HCT116 (cell line): ENCODE data around the gene HBG2. TPM values are rescaled to one million over a fixed set of nuclear protein-coding genes. Genes with fewer than 3 reads are reported as not detected.
"Not testable (repeated sequence)": the region's sequence is repeated elsewhere in the genome, so short reads cannot be mapped to it uniquely, and the experiment has no call there.

Experiments used
- ATAC-seq: fragments of 200-7000 bp; cut with Tn5 transposase; 2 replicates; pipeline ENCODE4 v1.9.1; 2020; ENCODE audit warnings: mild to moderate bottlenecking, moderate library complexity
- BruUV-seq: library from RNA; stranded (reverse); fragments of 400-500 nt; replicated peaks from 2 replicates; lab custom pipeline; 2021; lab: Mats Ljungman, UMichigan
- CTCF ChIA-PET: fragments of 300-600 bp; sonication (Branson Sonifier 250); formaldehyde crosslinking; loops from one replicate; lab custom pipeline; 2021; ENCODE audit warnings: antibody characterized with exemption; lab: Charles Lee
- POLR2A ChIA-PET: fragments of 300-600, 350-600 bp; sonication (Branson Sonifier 250); formaldehyde crosslinking; loops from one replicate; lab custom pipeline; 2021; ENCODE audit warnings: antibody characterized with exemption; lab: Charles Lee
- RAD21 ChIA-PET, 2 experiments: fragments of 300-600 bp; sonication (Branson Sonifier 250); formaldehyde crosslinking; loops; one replicate each; lab custom pipeline; 2023; ENCODE audit warnings: low total read pairs in 2 of 2; ENCODE audit not compliant: uncharacterized antibody in 2 of 2, unreplicated experiment in 2 of 2, low non-redundant PET in 1 of 2; lab: Charles Lee
- DNase-seq: peaks from one replicate; pipeline ENCODE4 v3.0.0-alpha.2; 2010; ENCODE audit warnings: low read depth, low spot score
- H2AFZ ChIP-seq: fragments of 200-600 bp; shearing (Covaris generic), sonication (generic); 2 replicates; pipeline ENCODE4 v1.6.1; 2017; ENCODE audit warnings: low read depth, mixed run types, mixed read lengths, antibody characterized with exemption, low read length; ENCODE audit not compliant: poor library complexity, severe bottlenecking
- H3K27ac ChIP-seq: 2 replicates; pipeline ENCODE4 v1.5.1; 2012; ENCODE audit warnings: low read depth, low read length
- H3K27me3 ChIP-seq: fragments of 200-600 bp; sonication (generic); 2 replicates; pipeline ENCODE4 v1.6.1; 2016; ENCODE audit warnings: mixed run types, low read length, mixed read lengths; ENCODE audit not compliant: insufficient read depth
- H3K36me3 ChIP-seq, 2 experiments: fragments of 200-500 bp in 1 of 2; fragments of 200-600 bp in 1 of 2; sonication (Bioruptor generic) in 1 of 2; sonication (generic) in 1 of 2; 2 replicates each; pipeline versions ENCODE4 v1.5.1 to v1.6.1; 2014 to 2016; ENCODE audit warnings: low read length in 2 of 2, inconsistent platforms in 1 of 2, mixed read lengths in 1 of 2, mixed run types in 1 of 2; ENCODE audit not compliant: insufficient read depth in 2 of 2, control insufficient read depth in 1 of 2
- H3K4me1 ChIP-seq, 2 experiments: fragments of 200-600 bp in 1 of 2; sonication (generic) in 1 of 2; 2 replicates each; pipeline versions ENCODE4 v1.5.1 to v1.6.1; 2012 to 2017; ENCODE audit warnings: low read length in 2 of 2, inconsistent platforms in 1 of 2, mild to moderate bottlenecking in 1 of 2, mixed read lengths in 1 of 2, mixed run types in 1 of 2, moderate library complexity in 1 of 2; ENCODE audit not compliant: insufficient read depth in 2 of 2, control insufficient read depth in 1 of 2
- H3K4me2 ChIP-seq: fragments of 200-600 bp; sonication (generic); 2 replicates; pipeline ENCODE4 v1.6.1; 2017; ENCODE audit warnings: mixed run types, low read length, mixed read lengths
- H3K4me3 ChIP-seq, 2 experiments: fragments of 200-600 bp in 1 of 2; sonication (generic) in 1 of 2; replicated peaks in 1 of 2; 2 replicates each; pipeline ENCODE4 v1.5.1; 2011 to 2016; ENCODE audit warnings: low read length in 2 of 2, control low read depth in 1 of 2, low read depth in 1 of 2, mild to moderate bottlenecking in 1 of 2, mixed read lengths in 1 of 2, mixed run types in 1 of 2
- H3K79me2 ChIP-seq: fragments of 200-600 bp; sonication (generic); 2 replicates; pipeline ENCODE4 v1.6.1; 2017; ENCODE audit warnings: mild to moderate bottlenecking, mixed run types, low read length, moderate library complexity, mixed read lengths; ENCODE audit not compliant: insufficient read depth
- H3K9ac ChIP-seq: fragments of 200-600 bp; sonication (generic); 2 replicates; pipeline ENCODE4 v1.6.1; 2016; ENCODE audit warnings: low read length, mixed read lengths
- H3K9me2 ChIP-seq: fragments of 200-600 bp; sonication (generic), shearing (Covaris generic); 2 replicates; pipeline ENCODE4 v1.6.1; 2017; ENCODE audit warnings: mixed run types, mild to moderate bottlenecking, moderate library complexity; ENCODE audit not compliant: insufficient read depth
- H3K9me3 ChIP-seq, 2 experiments: fragments of 200-500 bp in 1 of 2; fragments of 200-600 bp in 1 of 2; sonication (Bioruptor generic) in 1 of 2; sonication (generic) in 1 of 2; 2 replicates each; pipeline ENCODE4 v1.6.1; 2014 to 2017; ENCODE audit warnings: low read length in 2 of 2, mixed read lengths in 2 of 2, inconsistent platforms in 1 of 2, low read depth in 1 of 2, mild to moderate bottlenecking in 1 of 2, mixed run types in 1 of 2, moderate library complexity in 1 of 2; ENCODE audit not compliant: control insufficient read depth in 1 of 2, insufficient read depth in 1 of 2
- H4K20me1 ChIP-seq: fragments of 200-600 bp; sonication (generic), shearing (Covaris generic); 2 replicates; pipeline ENCODE4 v1.6.1; 2017; ENCODE audit warnings: mixed run types, mild to moderate bottlenecking, moderate library complexity; ENCODE audit not compliant: insufficient read depth
- ATF3 ChIP-seq: IDR thresholded peaks from 2 replicates; pipeline ENCODE4 v1.6.1; 2012
- CBX3 ChIP-seq: IDR thresholded peaks from 2 replicates; pipeline ENCODE4 v1.6.1; 2012; ENCODE audit warnings: low read depth
- CEBPB ChIP-seq: IDR thresholded peaks from 2 replicates; pipeline ENCODE4 v1.6.1; 2012; ENCODE audit warnings: low read depth
- EGR1 ChIP-seq: IDR thresholded peaks from 2 replicates; pipeline ENCODE4 v1.6.1; 2012; ENCODE audit warnings: low read depth
- FOSL1 ChIP-seq: IDR thresholded peaks from 2 replicates; pipeline ENCODE4 v1.6.1; 2012; ENCODE audit warnings: low read depth
- MAX ChIP-seq: IDR thresholded peaks from 2 replicates; pipeline ENCODE4 v1.6.1; 2012
- POLR2A ChIP-seq: IDR thresholded peaks from 2 replicates; pipeline ENCODE4 v1.7.0; 2011; ENCODE audit warnings: borderline replicate concordance; ENCODE audit not compliant: insufficient read depth, insufficient read length; ENCODE audit errors: extremely low read depth
- POLR2AphosphoS5 ChIP-seq: IDR thresholded peaks from 2 replicates; pipeline ENCODE4 v1.6.1; 2011; ENCODE audit warnings: mild to moderate bottlenecking, low read depth, low read length, moderate library complexity
- RAD21 ChIP-seq: IDR thresholded peaks from 2 replicates; pipeline ENCODE4 v1.6.1; 2012; ENCODE audit warnings: low read depth, mild to moderate bottlenecking
- SIN3A ChIP-seq: IDR thresholded peaks from 2 replicates; pipeline ENCODE4 v1.6.1; 2012; ENCODE audit warnings: low read depth
- TCF7L2 ChIP-seq: IDR thresholded peaks from 2 replicates; pipeline ENCODE4 v1.7.0; 2011; ENCODE audit warnings: borderline replicate concordance, inconsistent platforms; ENCODE audit not compliant: insufficient read depth, insufficient read length; ENCODE audit errors: extremely low read depth
- YY1 ChIP-seq: IDR thresholded peaks from 2 replicates; pipeline ENCODE4 v1.6.1; 2011; ENCODE audit warnings: low read length, low read depth, moderate library complexity, mild to moderate bottlenecking; ENCODE audit not compliant: insufficient replicate concordance; ENCODE audit errors: extremely low read depth
- ZFX ChIP-seq: fragments of 450-650 bp; IDR thresholded peaks from 2 replicates; pipeline ENCODE4 v1.6.1; 2017
- ZNF274 ChIP-seq: fragments of 200-500 bp; sonication (Bioruptor generic); IDR thresholded peaks from 2 replicates; pipeline ENCODE4 v1.6.1; 2014; ENCODE audit warnings: mild to moderate bottlenecking, low read depth, low read length, inconsistent platforms
- intact Hi-C: fragments of 100-400 bp; cut with micrococcal nuclease; formaldehyde crosslinking; loops from 2 replicates; pipeline ENCODE4 v1.10.0; 2022
- total RNA-seq: library from RNA; stranded (reverse); gene quantifications from one replicate; pipeline ENCODE4 v1.2.1, GENCODE V29; 2021; ENCODE audit not compliant: unreplicated experiment
- TF ChIP-seq, protein P1 (sequence below): IDR thresholded peaks from 2 replicates; pipeline ENCODE4 v1.6.1; 2012; ENCODE audit warnings: low read depth

HBG2 gene
- total RNA-seq, 1 experiment from 2014 or later, result 48.1 TPM

GRCh38 chr11:5250543-5251204, 3.9 kb downstream of the HBG2 start:
- H3K9me3 ChIP-seq, result no peaks in the 10 kb centered on the region
- H4K20me1 ChIP-seq, result no peaks in the 10 kb centered on the region
- H3K36me3 ChIP-seq, result no peaks in the 10 kb centered on the region
- no peak overlapping the region for H3K4me2 ChIP-seq
- CTCF ChIA-PET, result no interaction called here
- intact Hi-C loops, result no loop called here
- TSS peak; percentile 12 for BruUV-seq
- no peak overlapping the region for H2AFZ ChIP-seq
- ATAC-seq (no peak), DNase-seq (no peak)
- no peak overlapping the region for H3K27ac ChIP-seq
- H3K79me2 ChIP-seq, result no peaks in the 10 kb centered on the region
- TF ChIP-seq ZNF274 (no peak), ZFX (no peak), ATF3 (no peak), FOSL1 (no peak), EGR1 (no peak), POLR2A (no peak), CBX3 (no peak), TCF7L2 (no peak), RAD21 (no peak), MAX (no peak), SIN3A (no peak), POLR2AphosphoS5 (no peak), YY1 (no peak), CEBPB (no peak)
- TF ChIP-seq, protein P1, sequence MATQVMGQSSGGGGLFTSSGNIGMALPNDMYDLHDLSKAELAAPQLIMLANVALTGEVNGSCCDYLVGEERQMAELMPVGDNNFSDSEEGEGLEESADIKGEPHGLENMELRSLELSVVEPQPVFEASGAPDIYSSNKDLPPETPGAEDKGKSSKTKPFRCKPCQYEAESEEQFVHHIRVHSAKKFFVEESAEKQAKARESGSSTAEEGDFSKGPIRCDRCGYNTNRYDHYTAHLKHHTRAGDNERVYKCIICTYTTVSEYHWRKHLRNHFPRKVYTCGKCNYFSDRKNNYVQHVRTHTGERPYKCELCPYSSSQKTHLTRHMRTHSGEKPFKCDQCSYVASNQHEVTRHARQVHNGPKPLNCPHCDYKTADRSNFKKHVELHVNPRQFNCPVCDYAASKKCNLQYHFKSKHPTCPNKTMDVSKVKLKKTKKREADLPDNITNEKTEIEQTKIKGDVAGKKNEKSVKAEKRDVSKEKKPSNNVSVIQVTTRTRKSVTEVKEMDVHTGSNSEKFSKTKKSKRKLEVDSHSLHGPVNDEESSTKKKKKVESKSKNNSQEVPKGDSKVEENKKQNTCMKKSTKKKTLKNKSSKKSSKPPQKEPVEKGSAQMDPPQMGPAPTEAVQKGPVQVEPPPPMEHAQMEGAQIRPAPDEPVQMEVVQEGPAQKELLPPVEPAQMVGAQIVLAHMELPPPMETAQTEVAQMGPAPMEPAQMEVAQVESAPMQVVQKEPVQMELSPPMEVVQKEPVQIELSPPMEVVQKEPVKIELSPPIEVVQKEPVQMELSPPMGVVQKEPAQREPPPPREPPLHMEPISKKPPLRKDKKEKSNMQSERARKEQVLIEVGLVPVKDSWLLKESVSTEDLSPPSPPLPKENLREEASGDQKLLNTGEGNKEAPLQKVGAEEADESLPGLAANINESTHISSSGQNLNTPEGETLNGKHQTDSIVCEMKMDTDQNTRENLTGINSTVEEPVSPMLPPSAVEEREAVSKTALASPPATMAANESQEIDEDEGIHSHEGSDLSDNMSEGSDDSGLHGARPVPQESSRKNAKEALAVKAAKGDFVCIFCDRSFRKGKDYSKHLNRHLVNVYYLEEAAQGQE, result no peak
- no peaks in the 10 kb centered on the region for H3K9me2 ChIP-seq
- no peak overlapping the region for H3K4me3 ChIP-seq
- H3K27me3 ChIP-seq, result peaks cover 36% of the 10 kb centered on the region
- no peak overlapping the region for H3K9ac ChIP-seq
- RAD21 ChIA-PET, result no interaction called here
- no peaks in the 10 kb centered on the region for H3K4me1 ChIP-seq
- POLR2A ChIA-PET, result no interaction called here

GRCh38 chr11:5249807-5250396, 4.7 kb downstream of the HBG2 start, which contains the start of gene HBG1:
HBG1 (minus strand) TSS chr11:5249857; CDS start chr11:5249804, 53 bp downstream.
- H3K79me2 ChIP-seq, H3K4me1 ChIP-seq, H3K36me3 ChIP-seq, CTCF ChIA-PET, H3K27ac ChIP-seq, H3K9me2 ChIP-seq, intact Hi-C loops, H3K4me3 ChIP-seq, DNase-seq, H2AFZ ChIP-seq, H3K9me3 ChIP-seq, H3K9ac ChIP-seq, H3K4me2 ChIP-seq, BruUV-seq, H4K20me1 ChIP-seq, POLR2A ChIA-PET, ATAC-seq, RAD21 ChIA-PET: not testable (repeated sequence)
- H3K27me3 ChIP-seq, result peaks cover 44% of the 10 kb centered on the region
